B cell (primary cell): ENCODE data around the gene APBA2. TPM values are rescaled to one million over a fixed set of nuclear protein-coding genes. Genes with fewer than 3 reads are reported as not detected.

Experiments
- ATAC-seq: fragments of 200-7000 bp; cut with Tn5 transposase; one replicate; pipeline ENCODE4 v1.10.0; 2021; ENCODE audit warnings: low read depth, mild to moderate bottlenecking, moderate number of reproducible peaks, moderate library complexity
- CTCF ChIA-PET: fragments of 350-600 bp; sonication (Branson Sonifier 250); formaldehyde crosslinking; loops from one replicate; lab custom pipeline; 2021; ENCODE audit warnings: antibody characterized with exemption, inconsistent platforms; lab: Charles Lee
- POLR2A ChIA-PET: fragments of 350-600 bp; sonication (Branson Sonifier 250); formaldehyde crosslinking; loops from one replicate; lab custom pipeline; 2021; ENCODE audit warnings: antibody characterized with exemption; lab: Charles Lee
- DNase-seq: peaks from one replicate; pipeline ENCODE4 v3.0.0; 2013
- H2AFZ ChIP-seq: 2 replicates; pipeline ENCODE4 v1.6.1; 2012; ENCODE audit warnings: mild to moderate bottlenecking, low read depth, low read length; ENCODE audit not compliant: insufficient read depth, poor library complexity, severe bottlenecking
- H3K27ac ChIP-seq, 2 donors: 1 replicate in 1 of 2; 2 replicates in 1 of 2; pipeline ENCODE4 v1.5.1; 2012 to 2013; ENCODE audit warnings: low read length in 2 of 2, mild to moderate bottlenecking in 2 of 2, moderate library complexity in 1 of 2
- H3K27me3 ChIP-seq, 4 experiments: fragments of 200-600 bp in 1 of 4; sonication (generic) in 1 of 4; replicated peaks in 1 of 4; 1 replicate in 2 of 4; 2 replicates in 2 of 4; pipeline versions ENCODE4 v1.6.1 to v1.7.0; 2013 to 2016; ENCODE audit warnings: low read length in 3 of 4, mild to moderate bottlenecking in 2 of 4, mixed read lengths in 1 of 4, moderate library complexity in 1 of 4; ENCODE audit not compliant: insufficient read depth in 4 of 4, control insufficient read depth in 3 of 4; ENCODE audit errors: control extremely low read depth in 1 of 4
- H3K36me3 ChIP-seq, 2 experiments: replicated peaks in 1 of 2; 1 replicate in 1 of 2; 2 replicates in 1 of 2; pipeline versions ENCODE4 v1.6.1 to v1.7.1; 2013; ENCODE audit warnings: low read length in 1 of 2; ENCODE audit not compliant: insufficient read depth in 2 of 2, control insufficient read depth in 1 of 2; ENCODE audit errors: control extremely low read depth in 1 of 2, extremely low read depth in 1 of 2
- H3K4me1 ChIP-seq, 2 donors: fragments of 200-600 bp in 1 of 2; sonication (generic) in 1 of 2; 1 replicate in 1 of 2; 2 replicates in 1 of 2; pipeline versions ENCODE4 v1.5.1 to v1.6.1; 2013 to 2017; ENCODE audit warnings: low read length in 2 of 2; ENCODE audit not compliant: control insufficient read depth in 2 of 2, insufficient read depth in 2 of 2
- H3K4me2 ChIP-seq: replicated peaks from 2 replicates; pipeline ENCODE3; 2012; ENCODE audit warnings: mild to moderate bottlenecking, low read depth, low read length; ENCODE audit not compliant: poor library complexity, severe bottlenecking
- H3K4me3 ChIP-seq, 5 experiments: fragments of 200-600 bp in 1 of 5; sonication (generic) in 1 of 5; 1 replicate in 3 of 5; 2 replicates in 2 of 5; pipeline versions ENCODE4 v1.5.1 to v1.7.0; 2011 to 2016; ENCODE audit warnings: low read length in 4 of 5, mild to moderate bottlenecking in 4 of 5, low read depth in 2 of 5, control low read depth in 1 of 5, moderate library complexity in 1 of 5; ENCODE audit not compliant: insufficient read depth in 1 of 5; ENCODE audit errors: control extremely low read depth in 1 of 5, extremely low read depth in 1 of 5
- H3K79me2 ChIP-seq: fragments of 200-600 bp; sonication (generic); one replicate; pipeline ENCODE4 v1.6.0; 2016; ENCODE audit warnings: low read length; ENCODE audit not compliant: control insufficient read depth, insufficient read depth
- H3K9ac ChIP-seq: fragments of 200-600 bp; sonication (generic); 2 replicates; pipeline ENCODE4 v1.6.1; 2017; ENCODE audit warnings: mild to moderate bottlenecking, low read length, moderate library complexity
- H3K9me3 ChIP-seq, 3 donors: one replicate each; pipeline versions ENCODE4 v1.6.1 to v1.7.1; 2013; ENCODE audit warnings: low read length in 2 of 3; ENCODE audit not compliant: control insufficient read depth in 2 of 3, insufficient read depth in 1 of 3; ENCODE audit errors: control extremely low read depth in 1 of 3
- H4K20me1 ChIP-seq: 2 replicates; pipeline ENCODE4 v1.6.0; 2012; ENCODE audit warnings: mild to moderate bottlenecking, low read length; ENCODE audit not compliant: insufficient read depth, control insufficient read depth, poor library complexity, severe bottlenecking
- H3K27ac Mint-ChIP-seq: one replicate; pipeline ENCODE4 v1.8.0; 2021; ENCODE audit warnings: mixed read lengths
- H3K27me3 Mint-ChIP-seq: one replicate; pipeline ENCODE4 v1.8.0; 2021; ENCODE audit warnings: mixed read lengths
- H3K4me1 Mint-ChIP-seq: one replicate; pipeline ENCODE4 v1.8.0; 2021; ENCODE audit warnings: mixed read lengths
- H3K4me3 Mint-ChIP-seq: one replicate; pipeline ENCODE4 v1.8.0; 2021; ENCODE audit warnings: mixed read lengths
- H3K9me3 Mint-ChIP-seq: one replicate; pipeline ENCODE4 v1.8.0; 2022; ENCODE audit warnings: mixed read lengths; ENCODE audit not compliant: insufficient read depth
- EZH2 ChIP-seq: IDR thresholded peaks from 2 replicates; pipeline ENCODE4 v1.6.1; 2012; ENCODE audit warnings: borderline replicate concordance, low read depth, mild to moderate bottlenecking, moderate library complexity, low read length; ENCODE audit not compliant: insufficient read depth, poor library complexity, severe bottlenecking
- WGBS: methylation state at CpG from one replicate; pipeline ENCODE4 v1.1.5; 2013; ENCODE audit warnings: missing lambda C conversion rate; ENCODE audit not compliant: insufficient coverage; 5-methylcytosine and 5-hydroxymethylcytosine counted together
- intact Hi-C: fragments of 100-400 bp; cut with micrococcal nuclease; formaldehyde crosslinking; loops from one replicate; pipeline ENCODE4 v1.10.0; 2022
- polyA plus RNA-seq: library from polyadenylated mRNA; depleted of rRNA; stranded (reverse); fragments of >200 nt; gene quantifications from 2 replicates; pipeline ENCODE4 v1.2.3, GENCODE V29; 2012
- total RNA-seq, 2 donors: library from RNA; stranded (reverse); fragments of 120-200 nt in 1 of 2; gene quantifications; 1 replicate in 1 of 2; 2 replicates in 1 of 2; pipeline versions ENCODE4 v1.2.3 to v1.2.4, GENCODE V29; 2013 to 2022
- TF ChIP-seq, protein P1 (sequence below): fragments of 200-600 bp; IDR thresholded peaks from one replicate; pipeline ENCODE4 v1.8.0; 2022; ENCODE audit warnings: antibody characterized with exemption, mild to moderate bottlenecking

Gene APBA2
- total and polyA plus RNA-seq, 2 donors (not counting 1 experiment from before 2014, with no cell fraction given) = 0.19 TPM; not detected in 1

- 0% methylated on average over 3 of the region's 8 CpGs for WGBS
- Histone ChIP-seq H3K9ac (no peak overlapping the region), H3K27me3 (no peaks in the 10 kb centered on the region), H3K4me1 (no peaks in the 10 kb centered on the region), H2AFZ (no peak overlapping the region), H3K79me2 (no peaks in the 10 kb centered on the region), H4K20me1 (no peaks in the 10 kb centered on the region), H3K4me3 (no peak overlapping the region), H3K4me2 (no peak overlapping the region), H3K9me3 (no peaks in the 10 kb centered on the region), H3K27ac (no peak overlapping the region), H3K36me3 (no peaks in the 10 kb centered on the region)
- intact Hi-C loops = no loop called here
- H3K9me3 Mint-ChIP-seq = no peaks in the 10 kb centered on the region
- POLR2A ChIA-PET = no interaction called here
- no peak for DNase-seq
- no peak overlapping the region for H3K27ac Mint-ChIP-seq
- TF ChIP-seq, protein P1, sequence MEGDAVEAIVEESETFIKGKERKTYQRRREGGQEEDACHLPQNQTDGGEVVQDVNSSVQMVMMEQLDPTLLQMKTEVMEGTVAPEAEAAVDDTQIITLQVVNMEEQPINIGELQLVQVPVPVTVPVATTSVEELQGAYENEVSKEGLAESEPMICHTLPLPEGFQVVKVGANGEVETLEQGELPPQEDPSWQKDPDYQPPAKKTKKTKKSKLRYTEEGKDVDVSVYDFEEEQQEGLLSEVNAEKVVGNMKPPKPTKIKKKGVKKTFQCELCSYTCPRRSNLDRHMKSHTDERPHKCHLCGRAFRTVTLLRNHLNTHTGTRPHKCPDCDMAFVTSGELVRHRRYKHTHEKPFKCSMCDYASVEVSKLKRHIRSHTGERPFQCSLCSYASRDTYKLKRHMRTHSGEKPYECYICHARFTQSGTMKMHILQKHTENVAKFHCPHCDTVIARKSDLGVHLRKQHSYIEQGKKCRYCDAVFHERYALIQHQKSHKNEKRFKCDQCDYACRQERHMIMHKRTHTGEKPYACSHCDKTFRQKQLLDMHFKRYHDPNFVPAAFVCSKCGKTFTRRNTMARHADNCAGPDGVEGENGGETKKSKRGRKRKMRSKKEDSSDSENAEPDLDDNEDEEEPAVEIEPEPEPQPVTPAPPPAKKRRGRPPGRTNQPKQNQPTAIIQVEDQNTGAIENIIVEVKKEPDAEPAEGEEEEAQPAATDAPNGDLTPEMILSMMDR = no peak
- no peak for TF ChIP-seq EZH2
- no peaks in the 10 kb centered on the region for H3K27me3 Mint-ChIP-seq
- CTCF ChIA-PET = no interaction called here
- no peaks in the 10 kb centered on the region for H3K4me1 Mint-ChIP-seq
- no peak for ATAC-seq
- H3K4me3 Mint-ChIP-seq = no peak overlapping the region
Measured at GRCh38 chr15:28911310-28911931, 25.6 kb downstream of the APBA2 start.

DNA sequence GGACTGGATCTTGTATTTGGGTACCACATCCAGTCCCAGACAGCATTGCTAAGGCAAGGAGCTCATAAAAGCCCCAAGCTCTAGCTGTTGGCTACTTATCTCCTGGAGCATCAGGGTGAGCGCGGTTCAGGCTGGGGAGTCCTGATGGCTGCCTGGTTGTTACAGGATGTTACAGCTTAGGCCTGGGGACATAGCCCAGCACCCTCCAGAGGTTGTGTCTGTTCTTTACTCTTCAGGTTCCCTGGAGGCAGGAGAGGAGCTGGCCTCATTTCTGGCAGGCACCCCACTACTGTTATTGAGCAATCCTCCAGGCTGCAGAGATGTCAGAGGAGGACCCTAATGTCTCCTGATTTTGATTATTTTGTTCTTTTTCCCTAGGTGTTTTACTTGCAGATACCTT is 26.6 kb downstream of the APBA2 start:
- POLR2A ChIA-PET = no interaction called here

More for the DNA sequence above, 26.6 kb downstream of the APBA2 start:
- H3K4me1 Mint-ChIP-seq = no peaks in the 10 kb centered on the region
- no peak overlapping the region for H3K4me3 Mint-ChIP-seq
- DNase-seq (no peak), ATAC-seq (no peak)
- Histone ChIP-seq H3K27me3 (no peaks in the 10 kb centered on the region), H3K4me1 (no peaks in the 10 kb centered on the region), H3K27ac (no peak overlapping the region), H3K4me2 (no peak overlapping the region), H3K36me3 (no peaks in the 10 kb centered on the region), H3K79me2 (no peaks in the 10 kb centered on the region), H3K9ac (no peak overlapping the region), H3K9me3 (no peaks in the 10 kb centered on the region), H4K20me1 (no peaks in the 10 kb centered on the region), H2AFZ (no peak overlapping the region), H3K4me3 (no peak overlapping the region)
- 92% methylated on average over 2 of the region's 2 CpGs for WGBS
- no peak for TF ChIP-seq EZH2
- TF ChIP-seq, protein P1 = no peak
- no peak overlapping the region for H3K27ac Mint-ChIP-seq
- CTCF ChIA-PET = no interaction called here
- peaks cover under 1% of the 10 kb centered on the region for H3K27me3 Mint-ChIP-seq
- no peaks in the 10 kb centered on the region for H3K9me3 Mint-ChIP-seq
- intact Hi-C loops = no loop called here
